HCT116 (cell line): ENCODE results near the gene CAPS. TPM values are rescaled to one million over a fixed set of nuclear protein-coding genes. Genes with fewer than 3 reads are reported as not detected.

ENCODE experiments used
- ATAC-seq: fragments of 200-7000 bp; cut with Tn5 transposase; 2 replicates; pipeline ENCODE4 v1.9.1; 2020; ENCODE audit warnings: mild to moderate bottlenecking, moderate library complexity
- BruUV-seq: library from RNA; stranded (reverse); fragments of 400-500 nt; replicated peaks from 2 replicates; lab custom pipeline; 2021; lab: Mats Ljungman, UMichigan
- CTCF ChIA-PET: fragments of 300-600 bp; sonication (Branson Sonifier 250); formaldehyde crosslinking; loops from one replicate; lab custom pipeline; 2021; ENCODE audit warnings: antibody characterized with exemption; lab: Charles Lee
- POLR2A ChIA-PET: fragments of 300-600, 350-600 bp; sonication (Branson Sonifier 250); formaldehyde crosslinking; loops from one replicate; lab custom pipeline; 2021; ENCODE audit warnings: antibody characterized with exemption; lab: Charles Lee
- RAD21 ChIA-PET, 2 experiments: fragments of 300-600 bp; sonication (Branson Sonifier 250); formaldehyde crosslinking; loops; one replicate each; lab custom pipeline; 2023; ENCODE audit warnings: low total read pairs in 2 of 2; ENCODE audit not compliant: uncharacterized antibody in 2 of 2, unreplicated experiment in 2 of 2, low non-redundant PET in 1 of 2; lab: Charles Lee
- DNase-seq: peaks from one replicate; pipeline ENCODE4 v3.0.0-alpha.2; 2010; ENCODE audit warnings: low read depth, low spot score
- H2AFZ ChIP-seq: fragments of 200-600 bp; shearing (Covaris generic), sonication (generic); 2 replicates; pipeline ENCODE4 v1.6.1; 2017; ENCODE audit warnings: low read depth, mixed run types, mixed read lengths, antibody characterized with exemption, low read length; ENCODE audit not compliant: poor library complexity, severe bottlenecking
- H3K27ac ChIP-seq: 2 replicates; pipeline ENCODE4 v1.5.1; 2012; ENCODE audit warnings: low read depth, low read length
- H3K27me3 ChIP-seq: fragments of 200-600 bp; sonication (generic); 2 replicates; pipeline ENCODE4 v1.6.1; 2016; ENCODE audit warnings: mixed run types, low read length, mixed read lengths; ENCODE audit not compliant: insufficient read depth
- H3K36me3 ChIP-seq, 2 experiments: fragments of 200-500 bp in 1 of 2; fragments of 200-600 bp in 1 of 2; sonication (Bioruptor generic) in 1 of 2; sonication (generic) in 1 of 2; 2 replicates each; pipeline versions ENCODE4 v1.5.1 to v1.6.1; 2014 to 2016; ENCODE audit warnings: low read length in 2 of 2, inconsistent platforms in 1 of 2, mixed read lengths in 1 of 2, mixed run types in 1 of 2; ENCODE audit not compliant: insufficient read depth in 2 of 2, control insufficient read depth in 1 of 2
- H3K4me1 ChIP-seq, 2 experiments: fragments of 200-600 bp in 1 of 2; sonication (generic) in 1 of 2; 2 replicates each; pipeline versions ENCODE4 v1.5.1 to v1.6.1; 2012 to 2017; ENCODE audit warnings: low read length in 2 of 2, inconsistent platforms in 1 of 2, mild to moderate bottlenecking in 1 of 2, mixed read lengths in 1 of 2, mixed run types in 1 of 2, moderate library complexity in 1 of 2; ENCODE audit not compliant: insufficient read depth in 2 of 2, control insufficient read depth in 1 of 2
- H3K4me2 ChIP-seq: fragments of 200-600 bp; sonication (generic); 2 replicates; pipeline ENCODE4 v1.6.1; 2017; ENCODE audit warnings: mixed run types, low read length, mixed read lengths
- H3K4me3 ChIP-seq, 2 experiments: fragments of 200-600 bp in 1 of 2; sonication (generic) in 1 of 2; replicated peaks in 1 of 2; 2 replicates each; pipeline ENCODE4 v1.5.1; 2011 to 2016; ENCODE audit warnings: low read length in 2 of 2, control low read depth in 1 of 2, low read depth in 1 of 2, mild to moderate bottlenecking in 1 of 2, mixed read lengths in 1 of 2, mixed run types in 1 of 2
- H3K79me2 ChIP-seq: fragments of 200-600 bp; sonication (generic); 2 replicates; pipeline ENCODE4 v1.6.1; 2017; ENCODE audit warnings: mild to moderate bottlenecking, mixed run types, low read length, moderate library complexity, mixed read lengths; ENCODE audit not compliant: insufficient read depth
- H3K9ac ChIP-seq: fragments of 200-600 bp; sonication (generic); 2 replicates; pipeline ENCODE4 v1.6.1; 2016; ENCODE audit warnings: low read length, mixed read lengths
- H3K9me2 ChIP-seq: fragments of 200-600 bp; sonication (generic), shearing (Covaris generic); 2 replicates; pipeline ENCODE4 v1.6.1; 2017; ENCODE audit warnings: mixed run types, mild to moderate bottlenecking, moderate library complexity; ENCODE audit not compliant: insufficient read depth
- H3K9me3 ChIP-seq, 2 experiments: fragments of 200-500 bp in 1 of 2; fragments of 200-600 bp in 1 of 2; sonication (Bioruptor generic) in 1 of 2; sonication (generic) in 1 of 2; 2 replicates each; pipeline ENCODE4 v1.6.1; 2014 to 2017; ENCODE audit warnings: low read length in 2 of 2, mixed read lengths in 2 of 2, inconsistent platforms in 1 of 2, low read depth in 1 of 2, mild to moderate bottlenecking in 1 of 2, mixed run types in 1 of 2, moderate library complexity in 1 of 2; ENCODE audit not compliant: control insufficient read depth in 1 of 2, insufficient read depth in 1 of 2
- H4K20me1 ChIP-seq: fragments of 200-600 bp; sonication (generic), shearing (Covaris generic); 2 replicates; pipeline ENCODE4 v1.6.1; 2017; ENCODE audit warnings: mixed run types, mild to moderate bottlenecking, moderate library complexity; ENCODE audit not compliant: insufficient read depth
- CBX3 ChIP-seq: IDR thresholded peaks from 2 replicates; pipeline ENCODE4 v1.6.1; 2012; ENCODE audit warnings: low read depth
- FOSL1 ChIP-seq: IDR thresholded peaks from 2 replicates; pipeline ENCODE4 v1.6.1; 2012; ENCODE audit warnings: low read depth
- JUND ChIP-seq: IDR thresholded peaks from 2 replicates; pipeline ENCODE4 v1.6.1; 2012
- ZFX ChIP-seq: fragments of 450-650 bp; IDR thresholded peaks from 2 replicates; pipeline ENCODE4 v1.6.1; 2017
- intact Hi-C: fragments of 100-400 bp; cut with micrococcal nuclease; formaldehyde crosslinking; loops from 2 replicates; pipeline ENCODE4 v1.10.0; 2022
- total RNA-seq: library from RNA; stranded (reverse); gene quantifications from one replicate; pipeline ENCODE4 v1.2.1, GENCODE V29; 2021; ENCODE audit not compliant: unreplicated experiment
- TF ChIP-seq, protein P1 (sequence below): IDR thresholded peaks from 2 replicates; pipeline ENCODE4 v1.6.1; 2012

Gene CAPS
- total RNA-seq, 1 experiment from 2014 or later: 2.5 TPM

DNA sequence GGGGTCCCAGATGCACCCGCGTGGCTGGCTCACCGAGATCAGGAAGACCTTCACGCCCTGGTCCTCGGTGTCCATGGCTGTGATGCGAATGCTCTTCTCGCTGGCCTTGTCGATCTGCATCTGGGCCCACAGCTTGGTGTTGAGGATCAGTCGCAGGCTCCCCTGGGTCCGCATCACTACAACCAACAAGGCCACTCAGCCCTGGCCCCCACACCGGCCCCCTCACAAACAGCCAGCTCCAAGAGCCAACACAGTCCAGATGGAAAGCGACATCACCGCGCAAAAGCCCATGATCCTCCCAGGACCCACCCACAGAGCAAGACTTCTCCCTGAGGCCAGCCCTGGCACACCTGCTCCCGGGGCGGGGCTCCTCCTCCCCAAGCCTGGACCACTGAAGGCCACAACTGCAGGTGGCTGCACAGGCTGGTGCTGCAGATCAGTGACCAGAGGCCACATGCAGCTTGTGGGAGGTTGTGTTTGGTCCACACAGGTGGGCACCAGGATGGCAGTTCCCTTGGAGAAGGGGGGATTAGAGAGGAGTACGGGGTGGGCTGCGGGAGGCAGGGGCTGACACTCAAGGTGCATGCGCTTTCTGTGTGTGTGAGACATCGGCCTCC is 4.5 kb downstream of the CAPS start:
- intact Hi-C loops: no loop called here

DNA sequence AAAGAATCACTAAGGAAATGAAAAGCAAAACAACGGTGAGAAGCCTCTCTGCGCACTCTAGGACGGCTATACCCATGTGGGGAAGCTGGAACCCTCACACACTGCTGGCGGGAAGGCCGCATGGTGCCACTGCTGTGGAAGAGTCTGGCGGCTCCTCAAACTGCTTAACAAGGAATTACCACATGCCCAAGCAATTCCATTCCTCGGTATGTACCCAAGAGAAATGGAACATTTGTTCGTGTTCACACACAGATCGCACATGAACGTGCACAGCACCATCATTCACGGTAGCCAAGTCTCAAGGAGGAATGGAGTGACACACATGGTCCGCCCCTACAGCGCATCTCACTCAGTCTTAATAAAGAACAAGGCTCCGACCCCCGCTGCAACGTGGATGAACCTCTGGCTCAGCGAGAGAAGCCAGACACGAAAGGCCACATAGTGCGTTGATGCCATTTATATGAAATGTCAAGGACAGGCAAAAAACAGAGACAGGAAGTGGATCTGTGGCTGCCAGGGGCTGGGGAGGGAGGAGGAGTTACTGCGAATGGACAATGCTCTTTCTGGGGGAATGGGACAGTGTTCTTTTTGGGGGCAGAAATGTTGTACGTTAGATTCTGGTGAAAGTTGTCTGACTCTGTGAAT is 7.6 kb downstream of the CAPS start:
- no peak for TF ChIP-seq FOSL1
- intact Hi-C loops: no loop called here
- DNase-seq (no peak), ATAC-seq (no peak)
- CTCF ChIA-PET: no interaction called here
- H4K20me1 ChIP-seq: no peaks in the 10 kb centered on the region
- H3K27me3 ChIP-seq: no peaks in the 10 kb centered on the region
- RAD21 ChIA-PET: no interaction called here
- no peak overlapping the region for H3K27ac ChIP-seq
- no peak overlapping the region for H3K4me2 ChIP-seq
- BruUV-seq: TSS peak; percentile 21
- H3K36me3 ChIP-seq: peaks cover 25 to 36% of the 10 kb centered on the region in 2 experiments; a peak in 3 of 4 replicates
- H3K79me2 ChIP-seq: no peaks in the 10 kb centered on the region
- H3K9me3 ChIP-seq: no peaks in the 10 kb centered on the region
- H3K9ac ChIP-seq: no peak overlapping the region
- no peak overlapping the region for H2AFZ ChIP-seq
- POLR2A ChIA-PET: no interaction called here
- no peaks in the 10 kb centered on the region for H3K4me1 ChIP-seq
- no peak overlapping the region for H3K4me3 ChIP-seq
- H3K9me2 ChIP-seq: no peaks in the 10 kb centered on the region

More for the DNA sequence above, 4.5 kb downstream of the CAPS start:
- Histone ChIP-seq H3K4me1 (no peaks in the 10 kb centered on the region), H3K27me3 (no peaks in the 10 kb centered on the region), H3K9me2 (no peaks in the 10 kb centered on the region), H3K4me3 (no peak overlapping the region), H3K79me2 (no peaks in the 10 kb centered on the region), H2AFZ (no peak overlapping the region), H3K27ac (no peak overlapping the region), H3K9ac (no peak overlapping the region), H4K20me1 (no peaks in the 10 kb centered on the region), H3K36me3 (peaks cover 14 to 27% of the 10 kb centered on the region in 2 experiments; a peak in 3 of 4 replicates), H3K9me3 (no peaks in the 10 kb centered on the region)
- no TSS peak for BruUV-seq
- DNase-seq (no peak), ATAC-seq (no peak)
- RAD21 ChIA-PET: no interaction called here
- CTCF ChIA-PET: no interaction called here
- POLR2A ChIA-PET: no interaction called here
- TF ChIP-seq ZFX (no peak), CBX3 (no peak), JUND (no peak)
- TF ChIP-seq, protein P1, sequence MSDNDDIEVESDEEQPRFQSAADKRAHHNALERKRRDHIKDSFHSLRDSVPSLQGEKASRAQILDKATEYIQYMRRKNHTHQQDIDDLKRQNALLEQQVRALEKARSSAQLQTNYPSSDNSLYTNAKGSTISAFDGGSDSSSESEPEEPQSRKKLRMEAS: no peak
- TF ChIP-seq, all 23 proteins: peak for 0
- H3K4me2 ChIP-seq: no peak overlapping the region
